Stomach (tissue), 19 donors: ENCODE data around the gene CENATAC. TPM values are rescaled to one million over a fixed set of nuclear protein-coding genes. Genes with fewer than 3 reads are reported as not detected.
"Not testable (repeated sequence)": the region's sequence is repeated elsewhere in the genome, so short reads cannot be mapped to it uniquely, and the experiment has no call there.

Experiments
- DNase-seq, 2 donors: peaks; one replicate each; pipeline versions ENCODE4 v3.0.0 to v3.0.0-alpha.2; 2013 to 2019
- H3K27ac ChIP-seq, 5 donors: fragments of 200-600 bp in 4 of 5; sonication (generic) in 4 of 5; one replicate each; pipeline ENCODE4 v1.5.1; 2013 to 2019; ENCODE audit warnings: mild to moderate bottlenecking in 1 of 5, moderate library complexity in 1 of 5
- H3K27me3 ChIP-seq, 3 donors: fragments of 200-600 bp; sonication (generic); one replicate each; pipeline ENCODE4 v1.5.1; 2017 to 2019; ENCODE audit warnings: mixed run types in 1 of 3
- H3K36me3 ChIP-seq, 4 donors: fragments of 200-600 bp; sonication (generic); 1 replicate in 3 of 4; 2 replicates in 1 of 4; pipeline ENCODE4 v1.5.1; 2016 to 2019
- H3K4me1 ChIP-seq, 4 donors: fragments of 200-600 bp; sonication (generic); one replicate each; pipeline ENCODE4 v1.5.1; 2016 to 2019
- H3K4me3 ChIP-seq, 4 donors: fragments of 200-600 bp; sonication (generic) in 3 of 4; one replicate each; pipeline ENCODE4 v1.5.1; 2016 to 2019; ENCODE audit warnings: mild to moderate bottlenecking in 1 of 4
- H3K9me3 ChIP-seq, 4 donors: fragments of 200-600 bp; sonication (generic); one replicate each; pipeline ENCODE4 v1.5.1; 2016 to 2019
- EP300 ChIP-seq: sonication (generic); formaldehyde crosslinking; IDR thresholded peaks from one replicate; pipeline ENCODE4 v1.6.1; 2017; ENCODE audit warnings: antibody characterized with exemption
- POLR2A ChIP-seq, 4 donors: fragments of 450-650 bp; IDR thresholded peaks; one replicate each; pipeline ENCODE4 v1.6.1; 2016; ENCODE audit warnings: antibody characterized with exemption in 4 of 4, control low read depth in 2 of 4, mild to moderate bottlenecking in 1 of 4, moderate library complexity in 1 of 4
- POLR2AphosphoS5 ChIP-seq, 3 donors: sonication (generic); formaldehyde crosslinking; IDR thresholded peaks; one replicate each; pipeline ENCODE4 v1.6.1; 2016; ENCODE audit warnings: antibody characterized with exemption in 3 of 3
- WGBS, 5 donors: extraction: QIAGEN DNeasy Blood & Tissue Kit in 3 of 5; methylation state at CpG; one replicate each; pipeline versions ENCODE4 v1.1.5 to v1.1.7; 2013 to 2018; 5-methylcytosine and 5-hydroxymethylcytosine counted together
- intact Hi-C: fragments of 100-400 bp; cut with DNase I; formaldehyde crosslinking; loops from one replicate; pipeline ENCODE4 v1.15.1; 2023; ENCODE audit warnings: low total_unique reads
- long read RNA-seq, 10 donors: transcript quantifications; one replicate each; lab custom pipeline, GENCODE V29; 2026
- polyA plus RNA-seq, 3 donors: library from polyadenylated mRNA; stranded (reverse); fragments of 200-250 nt; gene quantifications; one replicate each; pipeline ENCODE4 v1.2.3, GENCODE V29; 2013
- total RNA-seq, 5 donors: library from RNA; depleted of rRNA; stranded (reverse); fragments of >200 nt; gene quantifications; one replicate each; pipeline versions ENCODE4 v1.1.0 to v1.2.3, GENCODE V29; 2014 to 2016
- TF ChIP-seq, protein P1 (sequence below), 7 experiments: fragments of 450-650 bp in 4 of 7; fragments of 200-600 bp in 3 of 7; sonication (generic) in 3 of 7; IDR thresholded peaks; one replicate each; pipeline ENCODE4 v1.5.1; 2016 to 2019; ENCODE audit warnings: antibody characterized with exemption in 7 of 7, control low read depth in 2 of 7, mild to moderate bottlenecking in 1 of 7
- donor health status: healthy with polysubstance abuse.
- donor health status: Bipolar disorder and iron deficiency.
- donor health status: healthy.

Gene CENATAC, protein sequence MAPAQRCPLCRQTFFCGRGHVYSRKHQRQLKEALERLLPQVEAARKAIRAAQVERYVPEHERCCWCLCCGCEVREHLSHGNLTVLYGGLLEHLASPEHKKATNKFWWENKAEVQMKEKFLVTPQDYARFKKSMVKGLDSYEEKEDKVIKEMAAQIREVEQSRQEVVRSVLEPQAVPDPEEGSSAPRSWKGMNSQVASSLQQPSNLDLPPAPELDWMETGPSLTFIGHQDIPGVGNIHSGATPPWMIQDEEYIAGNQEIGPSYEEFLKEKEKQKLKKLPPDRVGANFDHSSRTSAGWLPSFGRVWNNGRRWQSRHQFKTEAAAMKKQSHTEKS
- total RNA-seq: 100 to 1,000 TPM in 1 of 5 donors, 10 to 100 TPM in 4; 34.8 to 310 (median 64.0) TPM
- 10 to 100 TPM; 17.8 to 38.0 (median 18.0) TPM for polyA plus RNA-seq
- long read RNA-seq, donor 1, partial matches to known transcripts: 13 of 13 reads
- long read RNA-seq, donor 1, other reads (novel, unspliced or antisense): 0 of 13 reads
- long read RNA-seq, donor 2, partial matches to known transcripts: 8 of 10 reads
- long read RNA-seq, donor 2, other reads (novel, unspliced or antisense): 0 of 10 reads
- long read RNA-seq, donor 3, partial matches to known transcripts: 2,017 of 2,091 reads
- long read RNA-seq, donor 3, other reads (novel, unspliced or antisense): 72 of 2,091 reads
- long read RNA-seq, donor 4: 0 reads
- long read RNA-seq, donor 5, partial matches to known transcripts: 3,404 of 3,545 reads
- long read RNA-seq, donor 5, other reads (novel, unspliced or antisense): 141 of 3,545 reads
- long read RNA-seq, donor 6, partial matches to known transcripts: 7,399 of 7,775 reads
- long read RNA-seq, donor 6, other reads (novel, unspliced or antisense): 375 of 7,775 reads
- long read RNA-seq, donor 7, partial matches to known transcripts: 4,070 of 4,226 reads
- long read RNA-seq, donor 7, other reads (novel, unspliced or antisense): 156 of 4,226 reads
- long read RNA-seq, donor 8, partial matches to known transcripts: 3,804 of 3,971 reads
- long read RNA-seq, donor 8, other reads (novel, unspliced or antisense): 165 of 3,971 reads
- long read RNA-seq, donor 9, partial matches to known transcripts: 4,297 of 4,462 reads
- long read RNA-seq, donor 9, other reads (novel, unspliced or antisense): 163 of 4,462 reads
- long read RNA-seq, donor 10, partial matches to known transcripts: 1,846 of 1,917 reads
- long read RNA-seq, donor 10, other reads (novel, unspliced or antisense): 71 of 1,917 reads

DNA sequence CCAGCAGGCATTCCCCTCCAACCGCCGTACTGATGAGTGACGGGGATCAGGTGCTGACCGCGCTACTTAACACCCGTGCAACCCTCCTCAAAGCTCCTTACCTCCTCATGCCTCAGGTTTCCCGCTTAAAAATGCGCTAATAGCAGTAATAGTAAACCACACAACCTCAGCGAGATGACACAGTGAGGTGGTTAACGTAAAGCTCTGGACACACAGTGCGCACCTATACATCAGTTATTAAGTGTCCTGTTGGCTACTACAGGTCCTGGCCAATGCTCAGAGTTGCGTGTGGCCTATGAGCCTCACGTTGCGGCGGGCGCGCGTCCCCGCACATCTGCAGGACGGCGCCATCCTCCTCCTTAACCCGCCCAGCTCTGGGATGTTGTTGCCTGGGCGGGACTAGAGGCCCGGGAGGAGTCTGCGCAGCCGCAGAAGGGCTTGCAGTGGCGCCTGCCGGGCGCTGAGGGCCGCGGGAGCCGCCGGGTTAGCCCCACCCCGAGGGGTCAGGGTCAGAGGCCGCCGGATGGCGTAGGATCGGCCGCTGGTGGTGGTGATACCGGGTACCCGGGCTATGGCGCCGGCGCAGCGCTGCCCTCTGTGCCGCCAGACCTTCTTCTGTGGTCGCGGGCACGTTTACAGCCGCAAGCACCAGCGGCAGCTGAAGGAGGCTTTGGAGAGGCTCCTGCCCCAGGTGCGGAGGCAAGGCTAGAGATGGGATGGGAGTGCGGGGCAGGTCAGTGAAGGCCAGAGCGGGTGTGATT is at the start of gene CENATAC:
TSS of gene CENATAC (plus strand) at position 512 of the 761 bp plus-strand sequence. CDS start at position 572, 60 bp downstream.
- peaks cover 20 to 43% (median 32%) of the 10 kb centered on the region in 4 donors for H3K4me1 ChIP-seq
- no peaks in the 10 kb centered on the region for H3K27me3 ChIP-seq
- DNase-seq: peak; percentile 96 to 97
- peak within 1 kb of the TSS; percentile 77 to 92 (median 88) for H3K27ac ChIP-seq
- WGBS, 5 donors: 0 to 1% (median 1%) methylated on average over 15 to 54 of the region's 54 CpGs
- peak within 1 kb of the TSS; percentile 68 to 85 (median 80) for H3K4me3 ChIP-seq
- TF ChIP-seq EP300: no peak
- peak; percentile 70 to 91 (median 80) for TF ChIP-seq POLR2AphosphoS5 (IDR thresholded peaks at IDR 0.05)
- intact Hi-C loops: no loop called here
- peaks cover 16 to 36% (median 35%) of the 10 kb centered on the region in 4 donors for H3K36me3 ChIP-seq
- H3K9me3 ChIP-seq: no peaks in the 10 kb centered on the region

DNA sequence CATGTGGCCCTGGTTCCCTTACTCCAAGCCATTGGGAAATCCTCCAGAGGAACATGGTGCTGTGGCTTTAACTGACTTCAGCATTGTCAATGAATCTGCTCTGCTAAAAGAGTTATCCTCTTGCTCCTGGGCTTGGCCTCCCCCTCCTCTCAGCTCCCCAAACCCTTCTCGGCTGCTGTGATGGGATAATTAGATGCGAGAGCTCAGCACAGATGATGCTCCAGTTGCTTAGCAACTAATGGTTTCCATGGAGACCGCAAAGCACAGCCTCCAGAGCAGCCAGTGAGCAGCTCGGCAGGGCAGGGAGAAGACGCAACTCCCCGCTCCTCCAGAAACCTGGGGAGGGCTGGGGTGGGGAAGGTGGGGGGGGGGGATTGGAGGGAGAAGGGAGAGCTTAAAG is 44.7 kb upstream of the CENATAC start:
- peak in 1 of 2 donors; percentile 82 for DNase-seq
- WGBS, 5 donors: 18 to 37% (median 33%) methylated on average over 6 of the region's 6 CpGs
- TF ChIP-seq EP300 (no peak), POLR2A (IDR thresholded peaks at IDR 0.05) (no peak), POLR2AphosphoS5 (IDR thresholded peaks at IDR 0.05) (no peak)
- TF ChIP-seq, protein P1, sequence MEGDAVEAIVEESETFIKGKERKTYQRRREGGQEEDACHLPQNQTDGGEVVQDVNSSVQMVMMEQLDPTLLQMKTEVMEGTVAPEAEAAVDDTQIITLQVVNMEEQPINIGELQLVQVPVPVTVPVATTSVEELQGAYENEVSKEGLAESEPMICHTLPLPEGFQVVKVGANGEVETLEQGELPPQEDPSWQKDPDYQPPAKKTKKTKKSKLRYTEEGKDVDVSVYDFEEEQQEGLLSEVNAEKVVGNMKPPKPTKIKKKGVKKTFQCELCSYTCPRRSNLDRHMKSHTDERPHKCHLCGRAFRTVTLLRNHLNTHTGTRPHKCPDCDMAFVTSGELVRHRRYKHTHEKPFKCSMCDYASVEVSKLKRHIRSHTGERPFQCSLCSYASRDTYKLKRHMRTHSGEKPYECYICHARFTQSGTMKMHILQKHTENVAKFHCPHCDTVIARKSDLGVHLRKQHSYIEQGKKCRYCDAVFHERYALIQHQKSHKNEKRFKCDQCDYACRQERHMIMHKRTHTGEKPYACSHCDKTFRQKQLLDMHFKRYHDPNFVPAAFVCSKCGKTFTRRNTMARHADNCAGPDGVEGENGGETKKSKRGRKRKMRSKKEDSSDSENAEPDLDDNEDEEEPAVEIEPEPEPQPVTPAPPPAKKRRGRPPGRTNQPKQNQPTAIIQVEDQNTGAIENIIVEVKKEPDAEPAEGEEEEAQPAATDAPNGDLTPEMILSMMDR (IDR thresholded peaks at IDR 0.05): no peak
- Histone ChIP-seq H3K4me3 (no peak overlapping the region), H3K4me1 (no peaks in the 10 kb centered on the region), H3K27ac (no peak overlapping the region), H3K36me3 (no peaks in the 10 kb centered on the region), H3K27me3 (peaks cover 0 to 25% (median 0%) of the 10 kb centered on the region in 3 donors), H3K9me3 (no peaks in the 10 kb centered on the region)
- intact Hi-C loops: no loop called here

DNA sequence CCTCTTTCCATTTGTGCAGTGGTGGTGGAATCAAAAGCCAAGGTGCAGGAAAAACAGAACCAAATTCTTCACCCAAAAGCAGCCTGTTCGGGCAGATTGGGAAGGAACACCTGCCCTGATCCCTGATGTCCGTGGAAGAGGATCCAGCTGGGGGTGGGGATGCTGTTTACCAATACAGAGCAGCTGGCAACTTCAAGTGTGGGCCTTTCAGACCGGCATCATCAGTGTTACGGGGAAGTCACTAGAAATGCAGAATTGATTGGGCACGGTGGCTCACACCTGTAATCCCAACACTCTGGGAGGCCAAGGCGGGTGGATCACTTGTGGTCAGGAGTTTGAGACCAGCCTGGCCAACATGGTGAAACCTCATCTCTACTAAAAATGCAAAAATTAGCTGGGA is 44.0 kb upstream of the CENATAC start:
- WGBS, 5 donors: 58 to 81% (median 69%) methylated on average over 5 to 6 of the region's 6 CpGs
- DNase-seq, intact Hi-C loops: not testable (repeated sequence)

DNA sequence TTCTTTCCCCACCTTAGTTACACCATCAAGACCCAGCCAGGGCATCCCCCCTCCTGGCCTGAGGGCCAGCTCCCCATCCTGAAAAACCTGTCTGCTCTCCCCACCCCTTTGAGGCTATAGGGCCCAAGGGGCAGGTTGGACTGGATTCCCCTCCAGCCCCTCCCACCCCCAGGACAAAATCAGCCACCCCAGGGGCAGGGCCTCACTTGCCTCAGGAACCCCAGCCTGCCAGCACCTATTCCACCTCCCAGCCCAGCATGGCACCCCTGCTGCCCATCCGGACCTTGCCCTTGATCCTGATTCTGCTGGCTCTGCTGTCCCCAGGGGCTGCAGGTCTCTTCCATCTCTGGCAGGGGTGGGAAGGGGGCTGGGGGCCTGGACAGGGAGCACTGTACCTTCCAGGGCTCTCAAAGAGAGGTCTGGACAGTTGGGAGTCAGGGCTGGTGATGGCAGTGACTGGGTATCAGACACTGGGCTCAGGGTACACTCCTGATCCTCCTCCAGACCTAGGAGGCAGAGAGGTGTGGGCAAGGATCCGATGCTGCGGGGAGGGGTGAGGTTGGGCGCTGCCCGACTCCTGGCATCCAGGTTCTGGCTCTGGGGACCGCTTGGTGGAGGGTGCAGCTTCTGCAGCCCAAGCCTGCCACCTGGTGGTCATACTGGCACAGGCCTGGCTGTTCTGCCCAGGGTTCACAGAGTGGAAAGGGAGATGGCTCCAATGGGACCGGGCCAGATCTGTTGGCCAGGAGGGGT is 41.7 kb upstream of the CENATAC start, which contains the start of gene UPK2:
TSS of gene UPK2 (plus strand) at position 205 of the 753 bp plus-strand sequence. CDS start at position 258, 53 bp downstream.
- Histone ChIP-seq H3K27me3 (peaks cover 0 to 22% (median 0%) of the 10 kb centered on the region in 3 donors), H3K36me3 (no peaks in the 10 kb centered on the region), H3K4me1 (no peaks in the 10 kb centered on the region), H3K4me3 (no peak within 1 kb of the TSS), H3K9me3 (no peaks in the 10 kb centered on the region), H3K27ac (no peak within 1 kb of the TSS)
- peak; percentile 93 to 94 for DNase-seq
- intact Hi-C loops: loop anchor here (5.0 kb wide), 1 partner anchor 264 kb away; no protein-coding TSS in a partner anchor
- TF ChIP-seq POLR2AphosphoS5 (IDR thresholded peaks at IDR 0.05) (peak in 2 of 3 donors; percentile 17 to 75), EP300 (no peak), POLR2A (IDR thresholded peaks at IDR 0.05) (no peak)
- TF ChIP-seq, protein P1 (IDR thresholded peaks at IDR 0.05): peak in 5 of 7 experiments; percentile 93 to 97 (median 96)
- WGBS, 5 donors: 0 to 30% (median 3%) methylated on average over 1 to 7 of the region's 7 CpGs

More for the DNA sequence above, 44.0 kb upstream of the CENATAC start:
- peaks cover 0 to 25% (median 0%) of the 10 kb centered on the region in 3 donors for H3K27me3 ChIP-seq
- not testable (repeated sequence) for H3K4me1 ChIP-seq, H3K4me3 ChIP-seq, H3K36me3 ChIP-seq, H3K9me3 ChIP-seq, H3K27ac ChIP-seq
